SU-DHL-6 (cell line): ENCODE measurements around the gene TICAM1.

Experiments
- CTCF ChIP-seq: fragments of 200-600 bp; sonication (generic); IDR thresholded peaks from one replicate; pipeline ENCODE4 v1.5.1; 2017; ENCODE audit warnings: antibody characterized with exemption, mild to moderate bottlenecking, low read length, moderate library complexity; ENCODE audit not compliant: insufficient read depth, poor library complexity, severe bottlenecking
- EZH2phosphoT487 ChIP-seq: fragments of 200-600 bp; sonication (generic), shearing (Covaris generic); conservative IDR thresholded peaks from 2 replicates; pipeline ENCODE4 v1.6.1; 2018; ENCODE audit warnings: mild to moderate bottlenecking, antibody characterized with exemption, low read length, moderate library complexity, mixed read lengths

- TF ChIP-seq CTCF (no peak), EZH2phosphoT487 (no peak)
Measured at GRCh38 chr19:4868286-4868834, 36.8 kb upstream of the TICAM1 start.
